B cell (primary cell): ENCODE results near the gene DENND1C. TPM values are rescaled to one million over a fixed set of nuclear protein-coding genes. Genes with fewer than 3 reads are reported as not detected.

Source experiments
- ATAC-seq: fragments of 200-7000 bp; cut with Tn5 transposase; one replicate; pipeline ENCODE4 v1.10.0; 2021; ENCODE audit warnings: low read depth, mild to moderate bottlenecking, moderate number of reproducible peaks, moderate library complexity
- CTCF ChIA-PET: fragments of 350-600 bp; sonication (Branson Sonifier 250); formaldehyde crosslinking; loops from one replicate; lab custom pipeline; 2021; ENCODE audit warnings: antibody characterized with exemption, inconsistent platforms; lab: Charles Lee
- POLR2A ChIA-PET: fragments of 350-600 bp; sonication (Branson Sonifier 250); formaldehyde crosslinking; loops from one replicate; lab custom pipeline; 2021; ENCODE audit warnings: antibody characterized with exemption; lab: Charles Lee
- DNase-seq: peaks from one replicate; pipeline ENCODE4 v3.0.0; 2013
- H2AFZ ChIP-seq: 2 replicates; pipeline ENCODE4 v1.6.1; 2012; ENCODE audit warnings: mild to moderate bottlenecking, low read depth, low read length; ENCODE audit not compliant: insufficient read depth, poor library complexity, severe bottlenecking
- H3K27ac ChIP-seq, 2 donors: 1 replicate in 1 of 2; 2 replicates in 1 of 2; pipeline ENCODE4 v1.5.1; 2012 to 2013; ENCODE audit warnings: low read length in 2 of 2, mild to moderate bottlenecking in 2 of 2, moderate library complexity in 1 of 2
- H3K27me3 ChIP-seq, 4 experiments: fragments of 200-600 bp in 1 of 4; sonication (generic) in 1 of 4; replicated peaks in 1 of 4; 1 replicate in 2 of 4; 2 replicates in 2 of 4; pipeline versions ENCODE4 v1.6.1 to v1.7.0; 2013 to 2016; ENCODE audit warnings: low read length in 3 of 4, mild to moderate bottlenecking in 2 of 4, mixed read lengths in 1 of 4, moderate library complexity in 1 of 4; ENCODE audit not compliant: insufficient read depth in 4 of 4, control insufficient read depth in 3 of 4; ENCODE audit errors: control extremely low read depth in 1 of 4
- H3K36me3 ChIP-seq, 2 experiments: replicated peaks in 1 of 2; 1 replicate in 1 of 2; 2 replicates in 1 of 2; pipeline versions ENCODE4 v1.6.1 to v1.7.1; 2013; ENCODE audit warnings: low read length in 1 of 2; ENCODE audit not compliant: insufficient read depth in 2 of 2, control insufficient read depth in 1 of 2; ENCODE audit errors: control extremely low read depth in 1 of 2, extremely low read depth in 1 of 2
- H3K4me1 ChIP-seq, 2 donors: fragments of 200-600 bp in 1 of 2; sonication (generic) in 1 of 2; 1 replicate in 1 of 2; 2 replicates in 1 of 2; pipeline versions ENCODE4 v1.5.1 to v1.6.1; 2013 to 2017; ENCODE audit warnings: low read length in 2 of 2; ENCODE audit not compliant: control insufficient read depth in 2 of 2, insufficient read depth in 2 of 2
- H3K4me2 ChIP-seq: replicated peaks from 2 replicates; pipeline ENCODE3; 2012; ENCODE audit warnings: mild to moderate bottlenecking, low read depth, low read length; ENCODE audit not compliant: poor library complexity, severe bottlenecking
- H3K4me3 ChIP-seq, 5 experiments: fragments of 200-600 bp in 1 of 5; sonication (generic) in 1 of 5; 1 replicate in 3 of 5; 2 replicates in 2 of 5; pipeline versions ENCODE4 v1.5.1 to v1.7.0; 2011 to 2016; ENCODE audit warnings: low read length in 4 of 5, mild to moderate bottlenecking in 4 of 5, low read depth in 2 of 5, control low read depth in 1 of 5, moderate library complexity in 1 of 5; ENCODE audit not compliant: insufficient read depth in 1 of 5; ENCODE audit errors: control extremely low read depth in 1 of 5, extremely low read depth in 1 of 5
- H3K79me2 ChIP-seq: fragments of 200-600 bp; sonication (generic); one replicate; pipeline ENCODE4 v1.6.0; 2016; ENCODE audit warnings: low read length; ENCODE audit not compliant: control insufficient read depth, insufficient read depth
- H3K9ac ChIP-seq: fragments of 200-600 bp; sonication (generic); 2 replicates; pipeline ENCODE4 v1.6.1; 2017; ENCODE audit warnings: mild to moderate bottlenecking, low read length, moderate library complexity
- H3K9me3 ChIP-seq, 3 donors: one replicate each; pipeline versions ENCODE4 v1.6.1 to v1.7.1; 2013; ENCODE audit warnings: low read length in 2 of 3; ENCODE audit not compliant: control insufficient read depth in 2 of 3, insufficient read depth in 1 of 3; ENCODE audit errors: control extremely low read depth in 1 of 3
- H4K20me1 ChIP-seq: 2 replicates; pipeline ENCODE4 v1.6.0; 2012; ENCODE audit warnings: mild to moderate bottlenecking, low read length; ENCODE audit not compliant: insufficient read depth, control insufficient read depth, poor library complexity, severe bottlenecking
- H3K27ac Mint-ChIP-seq: one replicate; pipeline ENCODE4 v1.8.0; 2021; ENCODE audit warnings: mixed read lengths
- H3K27me3 Mint-ChIP-seq: one replicate; pipeline ENCODE4 v1.8.0; 2021; ENCODE audit warnings: mixed read lengths
- H3K4me1 Mint-ChIP-seq: one replicate; pipeline ENCODE4 v1.8.0; 2021; ENCODE audit warnings: mixed read lengths
- H3K4me3 Mint-ChIP-seq: one replicate; pipeline ENCODE4 v1.8.0; 2021; ENCODE audit warnings: mixed read lengths
- H3K9me3 Mint-ChIP-seq: one replicate; pipeline ENCODE4 v1.8.0; 2022; ENCODE audit warnings: mixed read lengths; ENCODE audit not compliant: insufficient read depth
- CTCF ChIP-seq: fragments of 200-600 bp; IDR thresholded peaks from one replicate; pipeline ENCODE4 v1.8.0; 2022; ENCODE audit warnings: antibody characterized with exemption, mild to moderate bottlenecking
- EZH2 ChIP-seq: IDR thresholded peaks from 2 replicates; pipeline ENCODE4 v1.6.1; 2012; ENCODE audit warnings: borderline replicate concordance, low read depth, mild to moderate bottlenecking, moderate library complexity, low read length; ENCODE audit not compliant: insufficient read depth, poor library complexity, severe bottlenecking
- WGBS: methylation state at CpG from one replicate; pipeline ENCODE4 v1.1.5; 2013; ENCODE audit warnings: missing lambda C conversion rate; ENCODE audit not compliant: insufficient coverage; 5-methylcytosine and 5-hydroxymethylcytosine counted together
- intact Hi-C: fragments of 100-400 bp; cut with micrococcal nuclease; formaldehyde crosslinking; loops from one replicate; pipeline ENCODE4 v1.10.0; 2022
- polyA plus RNA-seq: library from polyadenylated mRNA; depleted of rRNA; stranded (reverse); fragments of >200 nt; gene quantifications from 2 replicates; pipeline ENCODE4 v1.2.3, GENCODE V29; 2012
- total RNA-seq, 2 donors: library from RNA; stranded (reverse); fragments of 120-200 nt in 1 of 2; gene quantifications; 1 replicate in 1 of 2; 2 replicates in 1 of 2; pipeline versions ENCODE4 v1.2.3 to v1.2.4, GENCODE V29; 2013 to 2022

The DENND1C gene
- total and polyA plus RNA-seq, 2 donors (not counting 1 experiment from before 2014, with no cell fraction given): 119 to 132 TPM

GRCh38 chr19:6476896-6477431, 4.6 kb downstream of the DENND1C start:
- Mint-ChIP-seq H3K4me1 (peaks cover 20% of the 10 kb centered on the region), H3K9me3 (no peaks in the 10 kb centered on the region), H3K27ac (no peak overlapping the region), H3K4me3 (no peak overlapping the region), H3K27me3 (no peaks in the 10 kb centered on the region)
- Histone ChIP-seq H3K4me3 (no peak overlapping the region), H3K79me2 (peaks cover 33% of the 10 kb centered on the region), H4K20me1 (peaks cover 17% of the 10 kb centered on the region), H3K9me3 (peaks cover 0 to 11% (median 0%) of the 10 kb centered on the region in 3 donors), H3K27me3 (no peaks in the 10 kb centered on the region), H2AFZ (no peak overlapping the region), H3K9ac (no peak overlapping the region), H3K4me2 (no peak overlapping the region), H3K27ac (no peak overlapping the region), H3K36me3 (peaks cover 0 to 57% of the 10 kb centered on the region in 2 experiments), H3K4me1 (peaks cover 8 to 18% of the 10 kb centered on the region in 2 donors)
- intact Hi-C loops: no loop called here
- ChIA-PET POLR2A (no interaction called here), CTCF (no interaction called here)
- WGBS: 97% methylated on average over 21 of the region's 29 CpGs
- TF ChIP-seq CTCF: no peak
- TF ChIP-seq EZH2: no peak
- DNase-seq (no peak), ATAC-seq (no peak)

GRCh38 chr19:6476155-6476895, 5.3 kb downstream of the DENND1C start:
- Histone ChIP-seq H3K4me2 (no peak overlapping the region), H3K79me2 (peaks cover 26% of the 10 kb centered on the region), H3K27me3 (no peaks in the 10 kb centered on the region), H4K20me1 (peaks cover 17% of the 10 kb centered on the region), H3K27ac (no peak overlapping the region), H3K9ac (no peak overlapping the region), H2AFZ (no peak overlapping the region), H3K4me1 (peaks cover 6 to 14% of the 10 kb centered on the region in 2 donors), H3K36me3 (peaks cover 0 to 58% of the 10 kb centered on the region in 2 experiments), H3K9me3 (peaks cover 0 to 11% (median 0%) of the 10 kb centered on the region in 3 donors), H3K4me3 (no peak overlapping the region)
- ChIA-PET CTCF (no interaction called here), POLR2A (no interaction called here)
- Mint-ChIP-seq H3K4me3 (no peak overlapping the region), H3K27me3 (no peaks in the 10 kb centered on the region), H3K9me3 (no peaks in the 10 kb centered on the region), H3K4me1 (peaks cover 14% of the 10 kb centered on the region), H3K27ac (no peak overlapping the region)
- intact Hi-C loops: no loop called here
- 90% methylated on average over 33 of the region's 33 CpGs for WGBS
- TF ChIP-seq CTCF: no peak
- no peak for TF ChIP-seq EZH2
- DNase-seq: peak; percentile 69
- peak; percentile 87 for ATAC-seq
